Stimulated activated CD4-positive, alpha-beta T cell treated with anti-CD3 and anti-CD28 coated beads, Interleukin-15, amount 100 ng/mL, for 24 hours (primary cell): ENCODE results near the gene COL18A1.

Source experiments
- DNase-seq: peaks from one replicate; pipeline ENCODE4 v3.0.0-alpha.2; 2020

COL18A1 gene

DNA sequence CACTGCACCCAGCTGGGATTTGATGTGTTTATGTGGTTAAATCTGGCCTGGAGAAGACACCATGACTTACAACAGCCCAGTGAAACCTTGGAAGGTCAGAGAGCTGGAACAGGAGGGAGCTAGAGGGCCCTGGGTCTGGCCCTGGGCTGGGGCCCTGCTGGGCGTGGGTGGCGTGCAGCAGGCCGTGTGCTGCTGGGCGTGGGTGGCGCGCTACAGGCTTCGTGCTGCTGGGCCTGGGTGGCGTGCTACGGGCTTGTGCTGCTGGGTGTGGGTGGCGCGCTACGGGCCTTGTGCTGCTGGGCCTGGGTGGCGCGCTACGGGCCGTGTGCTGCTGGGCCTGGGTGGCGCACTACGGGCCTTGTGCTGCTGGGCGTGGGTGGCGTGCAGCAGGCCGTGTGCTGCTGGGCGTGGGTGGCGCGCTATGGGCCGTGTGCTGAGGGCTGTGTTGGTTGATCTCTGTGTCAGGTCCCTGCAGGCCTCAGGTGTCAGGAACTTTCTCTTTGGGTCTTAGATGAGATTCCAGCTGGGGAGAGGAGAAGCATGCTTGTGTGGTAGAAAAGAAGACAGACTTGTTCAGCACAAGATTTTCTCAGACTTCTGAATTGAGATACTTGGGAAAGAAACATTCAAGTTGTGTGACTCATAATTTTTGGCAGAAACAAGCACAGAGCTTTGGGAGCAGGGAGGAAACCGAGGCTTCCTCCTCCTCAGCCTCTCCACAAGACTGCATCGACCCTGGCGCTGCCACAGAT lies 66.0 kb downstream of the COL18A1 start:
- DNase-seq = peak; percentile 55

DNA sequence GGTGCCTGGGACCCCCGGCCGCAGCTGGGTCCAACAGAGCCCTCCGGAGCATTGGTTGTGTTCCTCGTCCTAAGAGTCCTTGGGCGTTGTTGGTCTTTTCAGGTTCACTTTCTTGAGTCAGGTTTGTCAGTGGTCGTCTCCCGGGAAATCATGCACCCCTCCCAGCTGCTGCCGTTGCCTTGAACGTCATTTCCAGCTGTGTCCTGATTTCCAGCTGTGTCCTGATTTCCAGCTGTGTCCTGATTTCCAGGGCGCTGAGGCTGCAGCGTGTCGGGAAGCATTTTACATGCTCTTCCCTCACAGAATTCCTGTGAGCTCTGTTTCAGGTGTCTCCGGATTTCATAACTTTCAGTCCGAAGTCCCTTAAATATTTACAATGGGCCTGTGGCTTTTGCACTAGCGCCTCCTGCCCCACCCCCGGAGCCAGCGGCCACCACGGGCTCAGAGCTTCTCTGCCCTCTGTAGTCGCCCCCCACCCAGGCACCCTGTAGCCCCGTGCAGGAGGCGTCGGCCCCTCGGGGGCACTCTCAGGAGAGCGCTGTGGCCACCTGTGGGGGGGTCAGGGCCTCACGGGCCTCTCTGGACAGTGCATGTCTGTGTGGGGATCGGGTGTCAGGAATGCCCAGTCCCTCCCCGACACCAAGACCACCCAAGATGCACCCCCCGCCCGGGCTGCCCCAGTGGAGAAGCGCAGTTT lies 66.7 kb downstream of the COL18A1 start:
- no peak for DNase-seq

DNA sequence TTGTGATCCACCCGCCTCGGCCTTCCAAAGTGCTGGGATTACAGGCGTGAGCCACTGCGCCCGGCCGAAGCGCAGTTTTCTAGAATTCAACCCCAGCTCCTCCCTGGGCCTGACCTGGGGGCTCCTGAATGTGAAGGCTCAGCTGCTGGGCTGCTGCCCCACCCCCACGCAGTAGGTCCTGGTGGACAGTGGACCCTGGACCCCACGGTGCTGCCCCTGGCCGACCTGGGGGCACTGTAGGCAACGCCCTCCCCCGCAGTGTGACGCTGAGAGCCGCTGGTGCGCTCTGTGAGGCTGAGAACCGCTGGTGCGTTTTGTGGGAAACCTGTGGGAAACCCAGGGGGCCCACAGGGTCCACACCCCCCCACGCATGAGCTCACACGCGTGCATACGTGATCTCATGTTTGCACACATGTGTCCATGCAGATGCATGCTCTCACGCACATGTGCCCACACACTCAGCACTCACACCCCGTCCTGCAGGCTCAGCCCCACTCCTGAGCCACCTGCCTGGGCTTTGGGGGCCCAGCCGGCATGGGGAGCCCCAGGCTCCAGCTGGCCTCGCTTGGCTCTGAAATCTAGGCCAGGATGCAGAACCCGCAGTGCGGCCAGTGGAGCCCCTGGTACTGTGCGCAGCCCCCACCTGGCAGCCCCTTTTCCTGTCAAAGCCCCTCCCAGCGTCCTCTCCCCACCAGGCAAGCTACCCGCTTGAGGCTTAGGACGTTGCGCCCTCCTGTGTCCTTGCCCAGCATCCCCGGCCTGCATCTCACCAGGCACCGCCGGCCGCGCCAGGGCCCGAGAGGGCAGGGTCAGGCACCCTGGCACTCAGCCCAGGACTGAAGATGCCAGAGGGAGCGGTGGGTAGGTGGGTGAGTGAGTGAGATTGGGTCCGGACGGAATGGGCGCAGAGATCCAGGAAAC lies 67.7 kb downstream of the COL18A1 start:
- DNase-seq = no peak

GRCh38 chr21:45473496-45474322 lies 68.7 kb downstream of the COL18A1 start:
- no peak for DNase-seq

DNA sequence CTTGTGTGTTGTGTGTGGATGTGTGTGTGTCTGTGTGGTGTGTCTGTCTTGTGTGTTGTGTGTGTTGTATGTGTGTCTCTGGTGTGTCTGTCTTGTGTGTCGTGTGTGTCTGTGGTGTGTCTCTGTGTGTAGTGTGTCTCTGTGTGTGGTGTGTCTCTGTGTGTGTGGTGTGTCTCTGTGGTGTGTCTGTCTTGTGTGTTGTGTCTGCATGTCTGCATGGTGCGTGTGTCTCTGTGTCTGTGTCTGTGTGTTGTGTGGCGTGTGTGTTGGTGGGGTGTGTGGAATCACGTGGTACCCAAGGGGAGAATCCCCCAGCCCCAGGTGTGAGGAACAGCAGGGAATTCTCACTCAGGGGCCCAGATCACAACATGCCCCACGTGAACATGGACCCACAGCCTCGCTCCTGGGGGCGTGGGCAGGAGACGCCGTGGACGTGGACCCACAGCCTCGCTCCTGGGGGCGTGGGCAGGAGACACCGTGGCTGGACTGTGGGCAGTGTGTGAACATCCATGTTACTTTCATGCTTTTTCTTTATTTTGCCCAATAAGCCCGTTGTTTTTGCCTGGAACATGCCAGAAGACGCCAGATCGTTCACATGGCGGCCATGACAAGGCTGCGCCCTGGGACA lies 69.5 kb downstream of the COL18A1 start:
- no peak for DNase-seq

DNA sequence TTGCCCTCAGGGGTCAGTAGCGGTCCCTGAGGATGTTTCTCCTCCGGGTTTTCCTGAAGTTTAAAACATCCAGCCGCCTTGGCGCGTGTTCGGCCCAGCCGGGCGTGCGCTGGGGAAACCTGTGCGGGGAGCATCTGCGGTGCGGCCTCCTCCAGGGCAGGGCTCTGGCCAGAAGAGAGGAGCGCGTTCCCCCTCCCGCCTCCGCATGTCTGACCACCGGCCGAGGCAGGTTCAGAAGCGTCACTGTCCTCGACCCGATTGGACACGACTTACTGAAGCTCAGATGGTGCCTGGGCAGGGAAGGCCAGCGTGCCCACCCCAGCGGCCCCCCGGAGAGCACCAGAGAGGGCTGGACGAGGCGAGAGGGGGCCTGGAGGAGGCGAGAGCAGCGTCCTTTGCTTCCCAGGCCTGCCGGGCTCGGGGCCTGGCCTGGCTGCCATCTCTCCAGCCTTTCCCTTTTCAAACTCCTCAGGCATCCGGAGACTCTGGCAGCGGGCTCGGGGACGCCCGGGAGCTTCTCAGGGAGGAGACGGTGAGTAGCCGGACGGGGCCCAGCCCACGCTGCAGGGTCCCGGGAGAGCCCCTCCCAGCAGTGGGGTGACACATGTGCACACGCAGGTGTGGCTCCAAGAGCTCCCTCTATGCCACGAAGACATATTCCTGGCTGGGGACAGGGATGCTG lies 70.2 kb downstream of the COL18A1 start:
- no peak for DNase-seq

DNA sequence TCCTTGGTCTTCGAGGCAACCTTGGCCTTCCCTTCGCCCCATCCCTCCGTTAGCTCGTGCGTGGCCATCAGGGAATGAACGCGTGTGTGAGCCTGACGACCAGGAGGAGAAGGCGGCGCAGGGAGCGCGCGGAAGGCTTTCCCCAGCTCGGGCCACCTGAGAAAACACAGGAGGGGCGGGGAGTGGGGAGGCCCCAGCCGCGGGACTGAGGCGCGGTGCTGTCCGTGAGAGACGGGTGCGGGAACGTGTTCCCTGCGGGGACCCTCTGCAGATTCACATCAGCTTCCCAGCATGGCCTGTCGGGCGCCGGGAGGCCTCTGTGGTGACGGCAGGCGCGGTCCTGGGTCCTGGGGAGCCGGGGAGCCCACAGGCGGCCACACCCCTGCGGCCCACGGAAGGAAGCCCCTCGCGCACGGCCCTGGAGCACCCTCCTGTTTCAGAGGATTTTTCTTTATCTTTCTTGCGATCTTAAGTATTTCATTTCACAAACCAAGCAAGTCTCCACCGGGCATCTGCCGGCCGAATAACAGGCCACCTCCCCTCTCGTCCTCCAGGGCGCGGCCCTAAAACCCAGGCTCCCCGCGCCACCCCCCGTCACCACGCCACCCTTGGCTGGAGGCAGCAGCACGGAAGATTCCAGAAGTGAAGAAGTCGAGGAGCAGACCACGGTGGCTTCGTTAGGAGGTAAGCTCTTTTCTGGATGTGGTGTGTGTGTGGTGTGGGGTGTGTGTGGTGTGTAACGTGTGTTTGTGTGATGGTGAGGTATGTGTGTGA lies 71.0 kb downstream of the COL18A1 start:
- no peak for DNase-seq

DNA sequence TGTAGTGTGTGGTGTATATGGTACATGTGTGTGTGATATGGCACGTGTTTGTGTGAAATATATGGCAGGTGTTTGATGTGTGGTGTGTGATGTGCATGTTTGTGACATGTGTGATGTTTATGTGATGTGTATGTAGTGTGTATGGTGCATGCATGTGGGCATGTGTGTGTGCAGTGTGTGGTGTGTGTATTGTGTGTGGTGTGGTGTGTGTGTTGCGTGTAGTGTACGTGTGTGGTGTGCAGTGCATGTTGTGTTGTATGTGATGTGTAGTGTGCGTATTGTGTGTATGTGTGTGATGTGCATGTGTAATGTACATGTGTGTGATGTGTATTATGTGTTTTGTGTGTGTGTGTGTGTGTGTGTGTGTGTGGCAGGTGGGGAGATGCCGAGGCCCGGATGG lies 71.6 kb downstream of the COL18A1 start:
- DNase-seq = no peak

- no peak for DNase-seq
Measured at GRCh38 chr21:45477176-45478114, 72.5 kb downstream of the COL18A1 start.

GRCh38 chr21:45478115-45478801 lies 73.3 kb downstream of the COL18A1 start:
- peak; percentile 87 for DNase-seq

GRCh38 chr21:45478816-45479669 lies 74.1 kb downstream of the COL18A1 start:
- DNase-seq = no peak

DNA sequence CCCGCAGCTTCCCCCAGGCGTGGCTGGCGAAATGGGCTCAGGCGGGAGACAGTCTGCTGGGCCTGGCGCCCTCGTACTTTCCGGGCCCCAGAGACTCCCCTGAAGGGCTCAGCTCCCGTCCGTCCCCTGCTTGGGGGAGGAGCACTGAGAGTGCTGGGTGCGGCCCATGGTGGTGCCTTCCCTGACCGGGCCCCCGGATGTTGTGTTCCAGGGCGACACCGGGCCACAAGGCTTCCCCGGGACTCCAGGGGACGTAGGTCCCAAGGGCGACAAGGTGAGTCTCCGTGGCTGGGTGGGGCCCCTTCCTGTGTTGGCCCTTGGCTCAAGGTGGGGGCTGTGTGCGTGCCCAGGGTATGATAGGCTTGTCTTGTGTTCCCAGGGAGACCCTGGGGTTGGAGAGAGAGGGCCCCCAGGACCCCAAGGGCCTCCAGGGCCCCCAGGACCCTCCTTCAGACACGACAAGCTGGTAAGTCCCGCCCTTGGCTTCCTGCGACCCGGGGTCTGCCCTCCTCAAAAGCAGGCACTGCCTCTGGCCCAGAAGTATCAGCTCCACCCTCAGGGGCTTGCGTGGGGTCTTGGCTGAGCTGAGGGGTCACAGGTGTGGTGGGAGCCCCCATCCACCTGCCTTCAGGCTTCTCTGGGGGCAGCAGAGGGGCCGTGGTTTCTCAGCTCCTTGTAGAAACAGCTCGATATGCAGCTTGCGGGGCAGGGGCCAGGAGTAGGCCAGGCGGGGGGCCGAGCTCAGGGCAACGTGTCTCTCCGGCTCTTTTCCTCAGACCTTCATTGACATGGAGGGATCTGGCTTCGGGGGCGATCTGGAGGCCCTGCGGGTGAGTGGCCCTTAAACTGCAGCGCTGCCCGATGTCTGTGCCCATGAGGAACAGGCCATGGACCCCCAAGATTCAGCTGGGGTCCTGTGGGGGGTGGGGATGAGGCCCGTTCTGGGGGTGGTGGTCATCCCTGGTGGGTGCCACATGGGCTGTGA lies 75.0 kb downstream of the COL18A1 start:
- DNase-seq = peak; percentile 39

DNA sequence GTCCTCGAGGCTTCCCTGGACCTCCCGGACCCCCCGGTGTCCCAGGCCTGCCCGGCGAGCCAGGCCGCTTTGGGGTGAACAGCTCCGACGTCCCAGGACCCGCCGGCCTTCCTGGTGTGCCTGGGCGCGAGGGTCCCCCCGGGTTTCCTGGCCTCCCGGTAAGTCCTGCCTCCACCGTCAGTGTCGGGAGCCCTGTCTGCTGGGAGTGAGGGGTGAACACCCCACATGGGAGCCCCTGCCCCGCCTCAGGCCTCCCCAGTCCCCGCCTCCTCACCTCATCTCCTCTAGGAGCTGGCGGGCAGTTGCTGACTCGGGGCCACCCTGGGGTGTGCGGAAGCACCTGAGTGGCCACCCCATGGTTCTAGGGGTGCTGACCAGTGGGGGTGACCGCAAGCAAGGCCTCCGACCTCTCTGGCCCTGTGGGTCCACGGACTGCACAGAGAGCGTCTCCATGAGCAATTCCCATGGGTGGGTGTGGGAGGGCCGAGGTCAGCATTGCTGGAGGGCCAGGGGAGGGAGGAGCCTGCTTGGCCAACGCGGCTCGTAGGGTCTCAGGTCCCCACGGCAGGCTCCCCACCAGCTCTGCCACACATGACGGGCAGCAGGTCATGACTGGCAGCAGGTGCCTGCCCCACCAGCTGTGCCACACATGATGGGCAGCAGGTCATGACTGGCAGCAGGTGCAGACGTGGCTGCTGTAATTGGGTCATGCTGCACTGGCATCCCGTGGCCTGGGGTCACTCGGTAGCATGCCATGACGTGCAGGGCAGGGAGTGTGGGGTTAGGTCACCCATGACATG lies 75.9 kb downstream of the COL18A1 start:
- no peak for DNase-seq

DNA sequence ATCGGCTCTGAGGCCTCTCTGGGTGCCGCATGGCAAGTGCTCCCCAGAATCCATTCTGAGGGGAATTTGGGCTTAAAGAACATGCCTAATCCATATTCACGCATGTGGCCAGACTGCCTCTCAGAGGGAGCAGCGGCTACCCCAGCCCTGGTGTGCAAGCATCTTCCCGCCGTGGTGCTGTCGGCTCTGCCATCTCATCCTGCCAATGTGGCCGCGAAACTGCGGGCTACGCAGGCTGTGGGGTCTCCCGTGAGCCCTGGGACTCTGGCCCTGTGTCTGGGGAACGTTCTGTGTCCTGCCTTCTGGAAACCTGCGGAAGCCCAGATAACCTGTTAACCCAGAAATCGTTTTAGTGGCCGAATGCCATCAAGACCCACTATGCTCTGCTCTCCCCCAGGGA lies 76.6 kb downstream of the COL18A1 start:
- DNase-seq = no peak
